Activated B cell treated with CpG ODN at 0.5 μM for 24 hours (primary cell): ENCODE data around the gene DYNLT2B. TPM values are rescaled to one million over a fixed set of nuclear protein-coding genes. Genes with fewer than 3 reads are reported as not detected.

Source experiments
- ATAC-seq: fragments of 200-7000 bp; cut with Tn5 transposase; one replicate; pipeline ENCODE4 v1.10.0; 2021; ENCODE audit warnings: low read depth, mild to moderate bottlenecking, moderate library complexity
- CTCF ChIA-PET: fragments of 350-600 bp; sonication (Branson Sonifier 250); formaldehyde crosslinking; loops from one replicate; lab custom pipeline; 2021; ENCODE audit warnings: antibody characterized with exemption; lab: Charles Lee
- POLR2A ChIA-PET: fragments of 350-600 bp; sonication (Branson Sonifier 250); formaldehyde crosslinking; loops from one replicate; lab custom pipeline; 2021; ENCODE audit warnings: antibody characterized with exemption; lab: Charles Lee
- DNase-seq: peaks from one replicate; pipeline ENCODE4 v3.0.0; 2022
- H3K27ac Mint-ChIP-seq: one replicate; pipeline ENCODE4 v1.8.0; 2020; ENCODE audit warnings: mixed read lengths
- H3K27me3 Mint-ChIP-seq: one replicate; pipeline ENCODE4 v1.8.0; 2021; ENCODE audit warnings: mixed read lengths
- H3K36me3 Mint-ChIP-seq: one replicate; pipeline ENCODE4 v1.8.0; 2021; ENCODE audit warnings: low read depth, mixed read lengths
- H3K4me1 Mint-ChIP-seq: one replicate; pipeline ENCODE4 v1.8.0; 2021; ENCODE audit warnings: mixed read lengths
- H3K4me3 Mint-ChIP-seq: one replicate; pipeline ENCODE4 v1.8.0; 2020; ENCODE audit warnings: mild to moderate bottlenecking, mixed read lengths
- H3K9me3 Mint-ChIP-seq: one replicate; pipeline ENCODE4 v1.8.0; 2020; ENCODE audit warnings: mixed read lengths
- intact Hi-C: fragments of 100-400 bp; cut with micrococcal nuclease; formaldehyde crosslinking; loops from one replicate; pipeline ENCODE4 v1.15.1; 2024
- total RNA-seq: library from RNA; stranded (reverse); gene quantifications from 2 replicates; pipeline ENCODE4 v1.2.3, GENCODE V29; 2022
- TF ChIP-seq, protein P1 (sequence below): fragments of 200-600 bp; IDR thresholded peaks from one replicate; pipeline ENCODE4 v1.8.0; 2022; ENCODE audit warnings: antibody characterized with exemption, mild to moderate bottlenecking

The DYNLT2B gene
- total RNA-seq, 1 donor from 2014 or later = 5.2 TPM

DNA sequence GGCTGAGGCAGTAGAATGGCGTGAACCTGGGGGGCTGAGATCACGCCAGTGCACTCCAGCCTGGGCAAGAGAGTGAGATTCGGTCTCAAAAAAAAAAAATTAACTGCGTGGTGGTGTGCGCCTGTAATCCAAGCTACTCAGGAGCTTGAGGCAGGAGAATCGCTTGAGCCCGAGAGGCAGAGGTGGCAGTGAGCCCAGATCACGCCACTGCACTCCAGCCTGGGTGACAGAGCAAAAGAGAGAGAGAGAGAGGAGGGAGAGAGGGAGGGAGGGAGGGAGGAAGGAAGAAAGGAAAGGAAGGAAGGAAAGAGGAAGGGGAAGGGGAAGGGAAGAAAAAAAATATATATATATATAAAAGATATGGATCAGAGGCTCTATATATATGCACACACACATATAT is 14.1 kb upstream of the DYNLT2B start:
- DNase-seq = no peak
- no peak overlapping the region for H3K27ac Mint-ChIP-seq
- H3K4me3 Mint-ChIP-seq = no peak overlapping the region
- no peaks in the 10 kb centered on the region for H3K4me1 Mint-ChIP-seq
- H3K36me3 Mint-ChIP-seq = no peaks in the 10 kb centered on the region
- no peak for ATAC-seq
- POLR2A ChIA-PET = no interaction called here
- H3K27me3 Mint-ChIP-seq = no peaks in the 10 kb centered on the region
- CTCF ChIA-PET = no interaction called here
- no peaks in the 10 kb centered on the region for H3K9me3 Mint-ChIP-seq
- TF ChIP-seq, protein P1, sequence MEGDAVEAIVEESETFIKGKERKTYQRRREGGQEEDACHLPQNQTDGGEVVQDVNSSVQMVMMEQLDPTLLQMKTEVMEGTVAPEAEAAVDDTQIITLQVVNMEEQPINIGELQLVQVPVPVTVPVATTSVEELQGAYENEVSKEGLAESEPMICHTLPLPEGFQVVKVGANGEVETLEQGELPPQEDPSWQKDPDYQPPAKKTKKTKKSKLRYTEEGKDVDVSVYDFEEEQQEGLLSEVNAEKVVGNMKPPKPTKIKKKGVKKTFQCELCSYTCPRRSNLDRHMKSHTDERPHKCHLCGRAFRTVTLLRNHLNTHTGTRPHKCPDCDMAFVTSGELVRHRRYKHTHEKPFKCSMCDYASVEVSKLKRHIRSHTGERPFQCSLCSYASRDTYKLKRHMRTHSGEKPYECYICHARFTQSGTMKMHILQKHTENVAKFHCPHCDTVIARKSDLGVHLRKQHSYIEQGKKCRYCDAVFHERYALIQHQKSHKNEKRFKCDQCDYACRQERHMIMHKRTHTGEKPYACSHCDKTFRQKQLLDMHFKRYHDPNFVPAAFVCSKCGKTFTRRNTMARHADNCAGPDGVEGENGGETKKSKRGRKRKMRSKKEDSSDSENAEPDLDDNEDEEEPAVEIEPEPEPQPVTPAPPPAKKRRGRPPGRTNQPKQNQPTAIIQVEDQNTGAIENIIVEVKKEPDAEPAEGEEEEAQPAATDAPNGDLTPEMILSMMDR = no peak
- intact Hi-C loops = no loop called here

GRCh38 chr3:196327405-196327804 is 9.4 kb upstream of the DYNLT2B start:
- ATAC-seq (no peak), DNase-seq (no peak)
- Mint-ChIP-seq H3K4me1 (no peaks in the 10 kb centered on the region), H3K4me3 (no peak overlapping the region), H3K27me3 (no peaks in the 10 kb centered on the region), H3K27ac (no peak overlapping the region), H3K9me3 (no peaks in the 10 kb centered on the region), H3K36me3 (no peaks in the 10 kb centered on the region)
- ChIA-PET CTCF (no interaction called here), POLR2A (no interaction called here)
- intact Hi-C loops = no loop called here
- TF ChIP-seq, protein P1 = no peak

- H3K27me3 Mint-ChIP-seq = no peaks in the 10 kb centered on the region
- no peaks in the 10 kb centered on the region for H3K36me3 Mint-ChIP-seq
- ATAC-seq = no peak
- no peak for DNase-seq
- POLR2A ChIA-PET = no interaction called here
- TF ChIP-seq, protein P1 = no peak
- no peaks in the 10 kb centered on the region for H3K4me1 Mint-ChIP-seq
- no peaks in the 10 kb centered on the region for H3K9me3 Mint-ChIP-seq
- no peak overlapping the region for H3K27ac Mint-ChIP-seq
- intact Hi-C loops = no loop called here
- CTCF ChIA-PET = no interaction called here
- no peak overlapping the region for H3K4me3 Mint-ChIP-seq
These were observed 8.9 kb upstream of the DYNLT2B start for GRCh38 chr3:196326936-196327335.

GRCh38 chr3:196323691-196324090 is 5.7 kb upstream of the DYNLT2B start:
- intact Hi-C loops = no loop called here

GRCh38 chr3:196323016-196323415 is 5.0 kb upstream of the DYNLT2B start:
- H3K4me1 Mint-ChIP-seq = peaks cover 2% of the 10 kb centered on the region
- no peak overlapping the region for H3K4me3 Mint-ChIP-seq
- peaks cover under 1% of the 10 kb centered on the region for H3K36me3 Mint-ChIP-seq
- no peak for ATAC-seq
- ChIA-PET POLR2A (no interaction called here), CTCF (no interaction called here)
- TF ChIP-seq, protein P1 = no peak
- H3K27me3 Mint-ChIP-seq = no peaks in the 10 kb centered on the region
- DNase-seq = no peak
- H3K27ac Mint-ChIP-seq = no peak overlapping the region
- intact Hi-C loops = no loop called here
- H3K9me3 Mint-ChIP-seq = no peaks in the 10 kb centered on the region

More at GRCh38 chr3:196323691-196324090, 5.7 kb upstream of the DYNLT2B start:
- no peak overlapping the region for H3K27ac Mint-ChIP-seq
- DNase-seq (no peak), ATAC-seq (no peak)
- ChIA-PET POLR2A (no interaction called here), CTCF (no interaction called here)
- H3K4me3 Mint-ChIP-seq = no peak overlapping the region
- peaks cover 2% of the 10 kb centered on the region for H3K4me1 Mint-ChIP-seq
- no peaks in the 10 kb centered on the region for H3K36me3 Mint-ChIP-seq
- H3K27me3 Mint-ChIP-seq = no peaks in the 10 kb centered on the region
- TF ChIP-seq, protein P1 = no peak
- H3K9me3 Mint-ChIP-seq = no peaks in the 10 kb centered on the region
